Measurements from ENCODE around the gene DNMT1. TPM values are rescaled to one million over a fixed set of nuclear protein-coding genes. Genes with fewer than 3 reads are reported as not detected.

Gene DNMT1
- total RNA-seq, 1 experiment from 2014 or later = 259 TPM

- H3K9me3 ChIP-seq (ENCODE audit: low read length) = no peaks in the 10 kb centered on the region
- H3K27me3 ChIP-seq (ENCODE audit: low read length) = no peaks in the 10 kb centered on the region
- H3K4me3 ChIP-seq (ENCODE audit: low read length) = no peak overlapping the region
- H3K4me2 ChIP-seq (ENCODE audit: low read length) = no peak overlapping the region
- intact Hi-C loops (cut with micrococcal nuclease) = no loop called here
- H3K9me2 ChIP-seq (replicated peaks; ENCODE audit: low read length) = no peaks in the 10 kb centered on the region
- no peak for ATAC-seq
- H4K20me1 ChIP-seq (ENCODE audit: low read length) = no peaks in the 10 kb centered on the region
- no peaks in the 10 kb centered on the region for H3K79me2 ChIP-seq (ENCODE audit: low read length)
- H3K9ac ChIP-seq (ENCODE audit: low read length) = no peak overlapping the region
- TF ChIP-seq EZH2 (IDR thresholded peaks at IDR 0.05; ENCODE audit: low read length, unreplicated experiment) = no peak
- TF ChIP-seq EZH2phosphoT487 (IDR thresholded peaks at IDR 0.05; ENCODE audit: borderline replicate concordance, low read length) = no peak
- TF ChIP-seq CTCF (conservative IDR thresholded peaks at IDR 0.05; ENCODE audit: low read depth, low read length) = no peak
- H2AFZ ChIP-seq (ENCODE audit: low read length) = no peak overlapping the region
- DNase-seq = no peak
- ChIA-PET POLR2A (ENCODE audit: unreplicated experiment) (interaction anchor here (0.5 kb wide), 1 partner anchor 68 kb away, joined by 9 read pairs; no protein-coding TSS in a partner anchor), CTCF (interaction anchor here (0.6 kb wide), 1 partner anchor 118 kb away, joined by 8 read pairs; no protein-coding TSS in a partner anchor)
- no peak overlapping the region for H3K27ac ChIP-seq (ENCODE audit: low read length)
- H3F3A ChIP-seq (ENCODE audit: low read length, unreplicated experiment) = no peaks in the 10 kb centered on the region
- H3K36me3 ChIP-seq (ENCODE audit: low read depth, low read length) = peaks cover 82% of the 10 kb centered on the region
- H3K4me1 ChIP-seq (ENCODE audit: insufficient read depth, low read length) = no peaks in the 10 kb centered on the region
- no TSS peak for BruUV-seq (replicated peaks)
Observed at GRCh38 chr19:10146142-10146541, 48.6 kb downstream of the DNMT1 start.

GRCh38 chr19:10145031-10145430 lies 49.7 kb downstream of the DNMT1 start:
- BruUV-seq (replicated peaks) = no TSS peak
- intact Hi-C loops (cut with micrococcal nuclease) = no loop called here
- Histone ChIP-seq H3K9me2 (replicated peaks; ENCODE audit: low read length) (no peaks in the 10 kb centered on the region), H4K20me1 (ENCODE audit: low read length) (no peaks in the 10 kb centered on the region), H3K4me3 (ENCODE audit: low read length) (no peak overlapping the region), H3K79me2 (ENCODE audit: low read length) (no peaks in the 10 kb centered on the region), H3K4me2 (ENCODE audit: low read length) (no peak overlapping the region), H3K9me3 (ENCODE audit: low read length) (no peaks in the 10 kb centered on the region), H3K9ac (ENCODE audit: low read length) (no peak overlapping the region), H3K36me3 (ENCODE audit: low read depth, low read length) (peaks cover 79% of the 10 kb centered on the region), H2AFZ (ENCODE audit: low read length) (no peak overlapping the region), H3F3A (ENCODE audit: low read length, unreplicated experiment) (no peaks in the 10 kb centered on the region), H3K27ac (ENCODE audit: low read length) (no peak overlapping the region), H3K4me1 (ENCODE audit: insufficient read depth, low read length) (no peaks in the 10 kb centered on the region), H3K27me3 (ENCODE audit: low read length) (no peaks in the 10 kb centered on the region)
- TF ChIP-seq EZH2phosphoT487 (IDR thresholded peaks at IDR 0.05; ENCODE audit: borderline replicate concordance, low read length) (no peak), EZH2 (IDR thresholded peaks at IDR 0.05; ENCODE audit: low read length, unreplicated experiment) (no peak), CTCF (conservative IDR thresholded peaks at IDR 0.05; ENCODE audit: low read depth, low read length) (no peak)
- DNase-seq = no peak
- POLR2A ChIA-PET (ENCODE audit: unreplicated experiment) = no interaction called here
- CTCF ChIA-PET = no interaction called here
- ATAC-seq = no peak

GRCh38 chr19:10144361-10144760 lies 50.4 kb downstream of the DNMT1 start:
- H3K27me3 ChIP-seq (ENCODE audit: low read length) = no peaks in the 10 kb centered on the region
- BruUV-seq (replicated peaks) = no TSS peak
- H3K4me2 ChIP-seq (ENCODE audit: low read length) = no peak overlapping the region
- H3K36me3 ChIP-seq (ENCODE audit: low read depth, low read length) = peaks cover 79% of the 10 kb centered on the region
- no peaks in the 10 kb centered on the region for H3K9me3 ChIP-seq (ENCODE audit: low read length)
- ATAC-seq (no peak), DNase-seq (no peak)
- no peaks in the 10 kb centered on the region for H3F3A ChIP-seq (ENCODE audit: low read length, unreplicated experiment)
- no peak overlapping the region for H2AFZ ChIP-seq (ENCODE audit: low read length)
- H3K9ac ChIP-seq (ENCODE audit: low read length) = no peak overlapping the region
- no peak overlapping the region for H3K4me3 ChIP-seq (ENCODE audit: low read length)
- no peaks in the 10 kb centered on the region for H3K79me2 ChIP-seq (ENCODE audit: low read length)
- H4K20me1 ChIP-seq (ENCODE audit: low read length) = no peaks in the 10 kb centered on the region
- CTCF ChIA-PET = no interaction called here
- H3K27ac ChIP-seq (ENCODE audit: low read length) = no peak overlapping the region
- intact Hi-C loops (cut with micrococcal nuclease) = no loop called here
- H3K4me1 ChIP-seq (ENCODE audit: insufficient read depth, low read length) = no peaks in the 10 kb centered on the region
- POLR2A ChIA-PET (ENCODE audit: unreplicated experiment) = no interaction called here
- no peaks in the 10 kb centered on the region for H3K9me2 ChIP-seq (replicated peaks; ENCODE audit: low read length)
- TF ChIP-seq CTCF (conservative IDR thresholded peaks at IDR 0.05; ENCODE audit: low read depth, low read length) (no peak), EZH2phosphoT487 (IDR thresholded peaks at IDR 0.05; ENCODE audit: borderline replicate concordance, low read length) (no peak), EZH2 (IDR thresholded peaks at IDR 0.05; ENCODE audit: low read length, unreplicated experiment) (no peak)

Measured in PC-3 (cell line).